ENCODE results near the gene CLNS1A. TPM values are rescaled to one million over a fixed set of nuclear protein-coding genes. Genes with fewer than 3 reads are reported as not detected.

The CLNS1A gene
- total RNA-seq, 4 donors from 2014 or later: 87.9 to 177 (median 114) TPM

DNA sequence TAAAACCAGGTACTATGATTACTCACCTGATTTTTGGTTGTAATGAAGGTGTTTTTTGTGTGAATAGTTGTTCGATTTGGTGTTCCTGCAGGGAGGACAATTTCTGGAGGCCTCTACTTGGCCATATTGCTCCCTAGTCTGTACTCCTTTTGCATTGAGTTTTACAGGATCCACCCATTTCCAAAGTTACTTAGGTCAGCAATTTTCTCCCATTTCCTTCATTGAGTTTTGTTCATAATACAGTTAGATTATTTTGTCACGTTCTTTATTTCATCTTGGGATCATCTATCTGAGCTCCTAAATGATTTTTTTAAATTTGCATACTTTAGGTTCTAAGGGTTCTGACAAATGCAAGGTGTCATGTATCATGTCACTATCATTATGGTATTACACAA is 67.9 kb downstream of the CLNS1A start:
- no peak overlapping the region for H3K4me3 ChIP-seq
- no peaks in the 10 kb centered on the region for H3K36me3 ChIP-seq
- TF ChIP-seq, protein P1, sequence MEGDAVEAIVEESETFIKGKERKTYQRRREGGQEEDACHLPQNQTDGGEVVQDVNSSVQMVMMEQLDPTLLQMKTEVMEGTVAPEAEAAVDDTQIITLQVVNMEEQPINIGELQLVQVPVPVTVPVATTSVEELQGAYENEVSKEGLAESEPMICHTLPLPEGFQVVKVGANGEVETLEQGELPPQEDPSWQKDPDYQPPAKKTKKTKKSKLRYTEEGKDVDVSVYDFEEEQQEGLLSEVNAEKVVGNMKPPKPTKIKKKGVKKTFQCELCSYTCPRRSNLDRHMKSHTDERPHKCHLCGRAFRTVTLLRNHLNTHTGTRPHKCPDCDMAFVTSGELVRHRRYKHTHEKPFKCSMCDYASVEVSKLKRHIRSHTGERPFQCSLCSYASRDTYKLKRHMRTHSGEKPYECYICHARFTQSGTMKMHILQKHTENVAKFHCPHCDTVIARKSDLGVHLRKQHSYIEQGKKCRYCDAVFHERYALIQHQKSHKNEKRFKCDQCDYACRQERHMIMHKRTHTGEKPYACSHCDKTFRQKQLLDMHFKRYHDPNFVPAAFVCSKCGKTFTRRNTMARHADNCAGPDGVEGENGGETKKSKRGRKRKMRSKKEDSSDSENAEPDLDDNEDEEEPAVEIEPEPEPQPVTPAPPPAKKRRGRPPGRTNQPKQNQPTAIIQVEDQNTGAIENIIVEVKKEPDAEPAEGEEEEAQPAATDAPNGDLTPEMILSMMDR (IDR thresholded peaks at IDR 0.05): no peak
- TF ChIP-seq POLR2A (IDR thresholded peaks at IDR 0.05): no peak
- no peak for DNase-seq
- intact Hi-C loops (cut with DNase I; ENCODE audit: low total_unique reads): no loop called here
- H3K4me1 ChIP-seq: no peaks in the 10 kb centered on the region
- H3K27me3 ChIP-seq: no peaks in the 10 kb centered on the region
- no peak overlapping the region for H3K27ac ChIP-seq
- no peaks in the 10 kb centered on the region for H3K9me3 ChIP-seq

DNA sequence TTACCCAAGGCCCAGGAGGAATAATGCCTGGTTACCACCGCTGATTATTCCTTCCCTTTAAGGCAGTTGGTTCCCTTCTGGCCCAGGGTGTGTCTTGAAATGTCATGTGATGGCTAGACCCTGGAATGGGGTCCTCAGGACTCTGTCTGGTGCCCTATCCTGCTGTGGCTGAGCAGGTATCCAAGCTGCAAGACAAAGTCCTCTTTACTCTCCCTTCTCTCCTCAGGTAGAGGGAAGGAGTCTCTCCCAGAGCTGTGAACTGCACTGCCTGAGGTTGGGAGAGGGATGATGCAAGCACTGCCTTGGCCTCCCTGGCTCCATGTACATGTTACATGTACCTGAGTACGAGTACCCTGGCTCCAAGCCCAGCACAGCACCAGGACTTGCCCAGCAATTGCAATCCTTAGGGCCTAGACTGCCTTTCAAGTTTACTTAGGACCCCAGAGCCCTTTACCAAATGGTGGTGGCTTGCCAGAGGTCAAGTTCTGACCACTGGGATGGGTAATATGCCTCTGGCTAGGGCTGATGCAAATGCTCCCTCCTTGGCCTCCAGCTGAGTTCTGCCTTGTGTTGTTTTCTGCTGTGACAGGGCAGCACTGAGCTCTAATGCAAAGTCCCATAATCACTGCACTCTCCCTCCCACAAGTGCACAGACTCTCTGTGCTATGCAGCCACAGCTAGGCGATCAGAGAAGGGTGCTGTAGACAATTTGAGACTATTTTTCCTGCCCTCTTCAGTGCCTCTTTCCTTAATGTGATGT is 68.5 kb downstream of the CLNS1A start:
- H3K4me1 ChIP-seq: no peaks in the 10 kb centered on the region
- H3K27ac ChIP-seq: no peak overlapping the region
- no peak for TF ChIP-seq POLR2A (IDR thresholded peaks at IDR 0.05)
- TF ChIP-seq, protein P1 (IDR thresholded peaks at IDR 0.05): no peak
- H3K27me3 ChIP-seq: no peaks in the 10 kb centered on the region
- no peak overlapping the region for H3K4me3 ChIP-seq
- H3K9me3 ChIP-seq: no peaks in the 10 kb centered on the region
- H3K36me3 ChIP-seq: no peaks in the 10 kb centered on the region
- DNase-seq: no peak
- intact Hi-C loops (cut with DNase I; ENCODE audit: low total_unique reads): no loop called here

DNA sequence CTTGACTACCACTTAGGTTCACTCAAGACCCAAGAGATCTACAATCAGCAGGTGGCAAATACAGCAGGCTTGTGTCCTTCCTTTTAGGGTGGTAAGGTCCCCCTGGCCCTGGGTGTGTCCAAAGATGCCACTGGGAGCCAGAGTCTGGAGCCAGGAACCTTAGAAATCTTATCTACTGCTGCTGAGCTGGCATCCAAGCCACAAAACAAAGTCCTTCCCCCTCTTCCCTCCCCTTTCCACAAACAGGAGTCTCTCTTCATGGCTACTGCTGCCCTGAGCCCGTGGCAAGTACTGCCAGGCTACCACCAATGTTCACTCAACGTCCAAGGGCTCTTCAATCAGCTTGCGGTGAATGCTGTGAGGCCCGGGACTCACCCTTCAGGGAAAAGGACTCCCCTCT is 69.3 kb downstream of the CLNS1A start:
- DNase-seq: no peak
- H3K4me1 ChIP-seq: no peaks in the 10 kb centered on the region
- no peak overlapping the region for H3K4me3 ChIP-seq
- no peak overlapping the region for H3K27ac ChIP-seq
- TF ChIP-seq POLR2A (IDR thresholded peaks at IDR 0.05): no peak
- TF ChIP-seq, protein P1 (IDR thresholded peaks at IDR 0.05): no peak
- H3K27me3 ChIP-seq: no peaks in the 10 kb centered on the region
- no peaks in the 10 kb centered on the region for H3K36me3 ChIP-seq
- intact Hi-C loops (cut with DNase I; ENCODE audit: low total_unique reads): no loop called here
- H3K9me3 ChIP-seq: no peaks in the 10 kb centered on the region

Small RNA genes within 50 kb of the gene (small RNA-seq; reads per million reads assigned to genes)
- not detected for gene RNU7-59P

Other genes with a start within 250 kb of the CLNS1A start
- gene PAK1, start 163.7 kb downstream of the CLNS1A start, total RNA-seq: 10 to 100 TPM; 17.4 to 55.2 (median 35.7) TPM
- 1 to 10 TPM in 2 of 4 donors, under 1 TPM in 1, not detected in 1; 0.73 to 6.9 (median 1.9) TPM for gene AQP11, start 47.8 kb downstream of the CLNS1A start, total RNA-seq
- 100 to 1,000 TPM in 1 of 4 donors, 10 to 100 TPM in 3; 26.5 to 121 (median 82.3) TPM for gene RSF1, start 182.9 kb upstream of the CLNS1A start, total RNA-seq
- gene AAMDC, start 183.3 kb upstream of the CLNS1A start, total RNA-seq: 10 to 100 TPM; 10.9 to 31.5 (median 28.1) TPM